Ectodermal cell (in vitro differentiated cells): ENCODE results near the gene MYH11.

ENCODE experiments used
- H3K27ac ChIP-seq: 2 replicates; pipeline ENCODE4 v1.7.0; 2013; ENCODE audit warnings: mild to moderate bottlenecking, low read depth, low read length; ENCODE audit not compliant: insufficient read depth, poor library complexity, severe bottlenecking
- H3K27me3 ChIP-seq: 2 replicates; pipeline ENCODE4 v1.7.0; 2013; ENCODE audit warnings: mild to moderate bottlenecking, low read length; ENCODE audit not compliant: insufficient read depth, control insufficient read depth, poor library complexity, severe bottlenecking
- H3K36me3 ChIP-seq: one replicate; pipeline ENCODE4 v1.7.0; 2013; ENCODE audit warnings: low read length; ENCODE audit not compliant: control insufficient read depth, insufficient read depth
- H3K4me1 ChIP-seq: one replicate; pipeline ENCODE4 v1.7.0; 2013; ENCODE audit warnings: low read length; ENCODE audit not compliant: control insufficient read depth, insufficient read depth
- H3K4me3 ChIP-seq: 2 replicates; pipeline ENCODE4 v1.7.0; 2013; ENCODE audit warnings: low read depth, low read length, control low read depth; ENCODE audit not compliant: insufficient read depth
- H3K9me3 ChIP-seq: 2 replicates; pipeline ENCODE4 v1.7.0; 2013; ENCODE audit warnings: mild to moderate bottlenecking, low read length, moderate library complexity; ENCODE audit not compliant: control insufficient read depth
- WGBS, 2 experiments: methylation state at CpG; one replicate each; pipeline ENCODE4 v1.1.7; 2013; ENCODE audit warnings: missing lambda C conversion rate in 2 of 2; 5-methylcytosine and 5-hydroxymethylcytosine counted together

MYH11 gene

GRCh38 chr16:15894571-15895374 lies 37.9 kb upstream of the MYH11 start:
- WGBS, 2 experiments, result 93 to 95% methylated on average over 7 of the region's 7 CpGs

GRCh38 chr16:15891508-15891907 lies 34.7 kb upstream of the MYH11 start:
- Histone ChIP-seq H3K27ac (no peak overlapping the region), H3K27me3 (no peaks in the 10 kb centered on the region), H3K4me3 (no peak overlapping the region), H3K4me1 (peaks cover 7% of the 10 kb centered on the region), H3K36me3 (no peaks in the 10 kb centered on the region), H3K9me3 (no peaks in the 10 kb centered on the region)
- WGBS, 2 experiments, result 70 to 77% methylated on average over 3 of the region's 3 CpGs

More at GRCh38 chr16:15894571-15895374, 37.9 kb upstream of the MYH11 start:
- Histone ChIP-seq H3K4me1 (no peaks in the 10 kb centered on the region), H3K27ac (no peak overlapping the region), H3K9me3 (no peaks in the 10 kb centered on the region), H3K27me3 (no peaks in the 10 kb centered on the region), H3K4me3 (no peak overlapping the region), H3K36me3 (no peaks in the 10 kb centered on the region)

GRCh38 chr16:15888072-15888976 lies 31.5 kb upstream of the MYH11 start, which contains the start of gene CEP20:
TSS of gene CEP20 (minus strand) at chr16:15888603. CDS start at chr16:15888585, 18 bp downstream.
- Histone ChIP-seq H3K4me1 (peaks cover 7% of the 10 kb centered on the region), H3K9me3 (no peaks in the 10 kb centered on the region), H3K27me3 (no peaks in the 10 kb centered on the region), H3K4me3 (peak within 1 kb of the TSS; percentile 73), H3K36me3 (peaks cover 2% of the 10 kb centered on the region), H3K27ac (no peak within 1 kb of the TSS)
- WGBS, 2 experiments, result 0% methylated on average over 41 of the region's 41 CpGs

GRCh38 chr16:15887283-15887682 lies 30.5 kb upstream of the MYH11 start:
- H3K27ac ChIP-seq, result no peak overlapping the region
- no peaks in the 10 kb centered on the region for H3K27me3 ChIP-seq
- H3K4me3 ChIP-seq, result peak overlapping the region; percentile 73
- peaks cover 7% of the 10 kb centered on the region for H3K4me1 ChIP-seq
- H3K36me3 ChIP-seq, result peaks cover 2% of the 10 kb centered on the region
- H3K9me3 ChIP-seq, result no peaks in the 10 kb centered on the region
- WGBS, 2 experiments, result 89 to 95% methylated on average over 4 of the region's 4 CpGs

- H3K27ac ChIP-seq, result no peak overlapping the region
- whole genome bisulfite sequencing, 2 experiments, result 43 to 56% methylated on average over 1 of the region's 1 CpG
Observed at GRCh38 chr16:15886078-15886477, 29.2 kb upstream of the MYH11 start.

GRCh38 chr16:15885560-15886001 lies 28.8 kb upstream of the MYH11 start:
- H3K4me1 ChIP-seq, result peaks cover 7% of the 10 kb centered on the region

More at GRCh38 chr16:15886078-15886477, 29.2 kb upstream of the MYH11 start:
- Histone ChIP-seq H3K4me1 (peaks cover 7% of the 10 kb centered on the region), H3K36me3 (peaks cover 6% of the 10 kb centered on the region), H3K9me3 (no peaks in the 10 kb centered on the region), H3K4me3 (no peak overlapping the region), H3K27me3 (no peaks in the 10 kb centered on the region)

GRCh38 chr16:15882563-15882962 lies 25.7 kb upstream of the MYH11 start:
- H3K9me3 ChIP-seq, result no peaks in the 10 kb centered on the region
- H3K27me3 ChIP-seq, result no peaks in the 10 kb centered on the region
- peaks cover 6% of the 10 kb centered on the region for H3K36me3 ChIP-seq
- peaks cover 6% of the 10 kb centered on the region for H3K4me1 ChIP-seq
- no peak overlapping the region for H3K27ac ChIP-seq
- no peak overlapping the region for H3K4me3 ChIP-seq
- 74 to 81% methylated on average over 3 of the region's 3 CpGs for WGBS, 2 experiments

More at GRCh38 chr16:15885560-15886001, 28.8 kb upstream of the MYH11 start:
- Histone ChIP-seq H3K36me3 (peaks cover 6% of the 10 kb centered on the region), H3K9me3 (no peaks in the 10 kb centered on the region), H3K27me3 (no peaks in the 10 kb centered on the region), H3K4me3 (no peak overlapping the region), H3K27ac (no peak overlapping the region)
- 93 to 98% methylated on average over 5 of the region's 5 CpGs for WGBS, 2 experiments

GRCh38 chr16:15881794-15882379 lies 25.1 kb upstream of the MYH11 start:
- H3K4me3 ChIP-seq, result no peak overlapping the region
- H3K27ac ChIP-seq, result no peak overlapping the region
- H3K27me3 ChIP-seq, result no peaks in the 10 kb centered on the region
- no peaks in the 10 kb centered on the region for H3K4me1 ChIP-seq
- no peaks in the 10 kb centered on the region for H3K9me3 ChIP-seq
- H3K36me3 ChIP-seq, result peaks cover 6% of the 10 kb centered on the region
- 90 to 91% methylated on average over 13 of the region's 13 CpGs for WGBS, 2 experiments

GRCh38 chr16:15880434-15881308 lies 23.8 kb upstream of the MYH11 start:
- WGBS, 2 experiments, result 89 to 91% methylated on average over 5 of the region's 5 CpGs
- Histone ChIP-seq H3K27me3 (no peaks in the 10 kb centered on the region), H3K9me3 (no peaks in the 10 kb centered on the region), H3K36me3 (peaks cover 6% of the 10 kb centered on the region), H3K4me3 (no peak overlapping the region), H3K27ac (no peak overlapping the region), H3K4me1 (no peaks in the 10 kb centered on the region)
